Measurements from ENCODE around the gene HIGD1B. TPM values are rescaled to one million over a fixed set of nuclear protein-coding genes. Genes with fewer than 3 reads are reported as not detected.

The HIGD1B gene
- total RNA-seq: not detected in 2 replicates
- long read RNA-seq: 0 reads

DNA sequence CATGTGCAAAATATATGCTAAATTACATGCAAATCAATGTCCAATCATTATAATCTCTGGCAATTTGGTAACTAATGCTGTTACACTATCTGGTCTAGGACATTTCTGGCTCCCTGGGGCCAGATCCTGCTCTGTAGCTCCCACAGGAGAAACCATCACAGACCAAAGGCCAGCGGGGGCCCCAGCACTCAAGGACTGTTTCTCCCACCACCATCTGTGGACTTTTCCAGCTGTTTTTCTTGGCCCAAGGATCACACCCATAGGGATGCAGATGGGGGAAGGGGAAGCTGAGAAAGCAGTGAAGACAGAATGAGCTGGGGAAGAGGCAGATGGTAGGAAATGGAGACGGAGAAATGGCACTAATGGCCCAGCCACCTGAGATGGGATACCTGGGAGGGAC, at the start of gene HIGD1B:
Gene HIGD1B (plus strand): TSS at position 298 of the 400 bp plus-strand sequence. CDS start 270 bp downstream, outside the sequence.
- Mint-ChIP-seq H3K36me3 (ENCODE audit: low read depth) (peaks cover 8% of the 10 kb centered on the region), H3K9me3 (no peaks in the 10 kb centered on the region), H3K27me3 (ENCODE audit: low read depth) (no peaks in the 10 kb centered on the region), H3K4me3 (no peak within 1 kb of the TSS), H3K27ac (ENCODE audit: unreplicated experiment) (no peak within 1 kb of the TSS), H3K4me1 (peaks cover 18% of the 10 kb centered on the region)
- TF ChIP-seq CTCF (conservative IDR thresholded peaks at IDR 0.05): no peak
- no peak for DNase-seq (ENCODE audit: low read depth, low spot score)

DNA sequence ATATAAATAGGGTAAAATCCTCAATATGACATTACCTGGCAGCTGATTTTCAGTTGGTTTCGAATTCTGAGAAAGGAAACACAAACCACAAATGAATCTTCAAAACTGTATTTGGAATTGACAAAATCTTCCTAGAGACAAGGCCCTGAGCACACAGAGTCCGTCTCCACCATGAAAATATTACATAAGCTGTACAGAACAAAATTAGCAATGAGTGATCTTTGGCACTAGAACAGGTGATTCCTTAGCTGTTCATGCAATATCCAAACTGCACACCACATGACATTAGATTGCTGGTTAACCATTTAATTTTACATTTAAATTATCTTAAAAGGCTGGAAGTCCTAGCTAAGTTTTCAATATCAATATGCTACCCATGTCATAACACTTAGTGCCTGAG, 49.3 kb upstream of the HIGD1B start:
- Mint-ChIP-seq H3K36me3 (ENCODE audit: low read depth) (peaks cover 9% of the 10 kb centered on the region), H3K27me3 (ENCODE audit: low read depth) (no peaks in the 10 kb centered on the region), H3K9me3 (no peaks in the 10 kb centered on the region), H3K4me3 (no peak overlapping the region), H3K4me1 (peaks cover 40% of the 10 kb centered on the region), H3K27ac (ENCODE audit: unreplicated experiment) (no peak overlapping the region)
- DNase-seq (ENCODE audit: low read depth, low spot score): no peak
- no peak for TF ChIP-seq CTCF (conservative IDR thresholded peaks at IDR 0.05)

DNA sequence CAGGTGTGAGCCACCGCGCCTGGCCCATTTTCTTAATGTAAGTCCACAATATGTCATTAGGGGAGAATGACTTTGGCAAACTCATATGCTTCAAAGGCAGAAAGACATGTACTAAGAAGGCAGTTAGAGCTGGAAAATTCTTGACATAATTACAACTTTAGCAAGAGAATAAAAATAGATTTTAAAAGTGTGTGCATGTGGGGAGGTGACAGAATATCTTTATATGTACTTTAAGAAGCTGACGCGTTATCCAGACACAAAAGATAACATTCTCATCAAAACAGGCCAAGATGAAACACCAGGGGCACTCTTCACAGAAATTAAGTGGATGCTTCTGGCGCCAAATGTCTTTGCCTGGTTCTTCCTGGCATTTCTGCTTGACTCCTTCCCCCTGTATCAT, 45.8 kb upstream of the HIGD1B start:
- Mint-ChIP-seq H3K4me3 (no peak overlapping the region), H3K36me3 (ENCODE audit: low read depth) (peaks cover 13% of the 10 kb centered on the region), H3K9me3 (no peaks in the 10 kb centered on the region), H3K27me3 (ENCODE audit: low read depth) (no peaks in the 10 kb centered on the region), H3K27ac (ENCODE audit: unreplicated experiment) (no peak overlapping the region), H3K4me1 (peaks cover 11% of the 10 kb centered on the region)
- TF ChIP-seq CTCF (conservative IDR thresholded peaks at IDR 0.05): no peak
- no peak for DNase-seq (ENCODE audit: low read depth, low spot score)

DNA sequence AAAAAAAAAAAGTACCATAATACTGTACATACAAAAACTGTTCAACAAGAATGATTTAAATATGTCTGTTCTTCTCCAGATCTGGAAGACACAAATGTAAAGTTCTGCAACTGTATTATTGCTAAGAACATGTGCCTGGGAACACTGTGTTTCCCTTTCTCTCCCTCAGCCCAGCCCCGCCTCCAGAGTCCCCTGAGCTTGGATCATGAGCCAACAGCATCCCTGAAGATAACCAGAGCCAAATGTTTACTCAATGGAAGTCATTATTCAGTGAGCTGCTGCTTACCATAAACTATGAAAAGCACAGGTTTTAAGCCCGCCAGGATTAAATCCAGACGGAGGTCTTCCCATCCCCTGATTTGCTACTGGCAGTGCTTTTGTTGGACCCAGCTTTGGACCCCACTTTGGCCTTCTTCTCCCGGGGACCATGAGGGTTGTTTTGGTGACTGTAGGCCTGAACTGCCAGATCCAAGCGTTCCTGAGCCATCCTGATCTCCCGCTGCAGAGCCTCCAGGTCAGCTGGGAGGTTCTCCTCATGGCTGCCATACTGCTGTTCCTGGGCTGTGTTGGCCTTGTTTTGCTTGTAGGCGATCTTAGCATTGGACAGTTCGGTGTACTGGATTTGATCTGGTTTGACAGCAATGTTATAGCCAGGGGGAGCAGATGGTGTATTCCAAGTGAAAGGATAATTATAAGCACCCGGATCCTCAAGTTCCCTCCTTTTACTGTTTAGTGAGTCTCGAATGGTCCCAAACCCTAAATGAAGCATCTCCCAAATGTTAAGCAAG, 43.2 kb upstream of the HIGD1B start:
- peaks cover 4% of the 10 kb centered on the region for H3K4me1 Mint-ChIP-seq
- no peaks in the 10 kb centered on the region for H3K9me3 Mint-ChIP-seq
- no peak overlapping the region for H3K27ac Mint-ChIP-seq (ENCODE audit: unreplicated experiment)
- H3K4me3 Mint-ChIP-seq: no peak overlapping the region
- peaks cover 10% of the 10 kb centered on the region for H3K36me3 Mint-ChIP-seq (ENCODE audit: low read depth)
- TF ChIP-seq CTCF (conservative IDR thresholded peaks at IDR 0.05): no peak
- H3K27me3 Mint-ChIP-seq (ENCODE audit: low read depth): no peaks in the 10 kb centered on the region
- no peak for DNase-seq (ENCODE audit: low read depth, low spot score)

GRCh38 chr17:44807093-44807816, 40.4 kb upstream of the HIGD1B start:
- DNase-seq (ENCODE audit: low read depth, low spot score): no peak
- Mint-ChIP-seq H3K4me1 (peaks cover 4% of the 10 kb centered on the region), H3K9me3 (no peaks in the 10 kb centered on the region), H3K4me3 (no peak overlapping the region), H3K27ac (ENCODE audit: unreplicated experiment) (no peak overlapping the region), H3K36me3 (ENCODE audit: low read depth) (peaks cover 8% of the 10 kb centered on the region), H3K27me3 (ENCODE audit: low read depth) (no peaks in the 10 kb centered on the region)
- TF ChIP-seq CTCF (conservative IDR thresholded peaks at IDR 0.05): no peak
